ENCODE results near the gene ID4. TPM values are rescaled to one million over a fixed set of nuclear protein-coding genes. Genes with fewer than 3 reads are reported as not detected.

Gene ID4
- polyA plus RNA-seq, 1 experiment = 2.2 TPM

DNA sequence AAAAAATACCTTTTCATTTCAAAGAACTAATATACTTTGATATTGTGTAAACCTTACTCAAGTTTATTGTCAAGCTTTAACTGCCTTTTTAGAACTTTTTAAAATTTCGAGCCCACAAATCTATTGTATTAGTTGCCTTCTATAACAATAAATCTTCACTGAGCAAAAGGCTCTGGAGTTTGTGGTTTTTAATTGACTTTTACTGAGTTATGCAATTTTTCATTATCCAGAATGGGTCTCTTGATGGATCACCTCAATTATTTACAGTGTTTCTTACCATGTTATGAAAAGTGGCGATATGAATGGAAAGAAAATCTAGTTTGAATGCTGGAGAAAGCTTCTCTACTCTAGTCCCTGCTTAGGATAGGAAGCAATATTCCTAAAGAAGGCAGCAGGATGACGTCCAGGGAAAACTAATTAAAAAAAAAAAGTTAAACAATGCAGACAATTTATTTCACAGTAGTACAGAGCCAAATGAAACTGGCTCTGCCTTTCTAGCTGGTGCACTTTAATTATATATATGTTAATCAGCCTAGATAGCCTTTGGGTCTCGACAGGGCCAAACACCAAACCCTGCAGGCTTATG, 5.0 kb downstream of the ID4 start:
- ChIA-PET POLR2A (no interaction called here), CTCF (interaction anchor here (3.6 kb wide), 1 partner anchor 9 kb away, joined by 11 read pairs; no protein-coding TSS in a partner anchor)
- Histone ChIP-seq H3K27me3 (ENCODE audit: control insufficient read depth, insufficient read depth, low read length) (no peaks in the 10 kb centered on the region), H3K36me3 (ENCODE audit: control insufficient read depth, insufficient read depth, low read length) (no peaks in the 10 kb centered on the region), H3K4me3 (ENCODE audit: low read depth, low read length) (no peak overlapping the region)
- DNase-seq (ENCODE audit: low read depth) = no peak
- TF ChIP-seq, protein P1, sequence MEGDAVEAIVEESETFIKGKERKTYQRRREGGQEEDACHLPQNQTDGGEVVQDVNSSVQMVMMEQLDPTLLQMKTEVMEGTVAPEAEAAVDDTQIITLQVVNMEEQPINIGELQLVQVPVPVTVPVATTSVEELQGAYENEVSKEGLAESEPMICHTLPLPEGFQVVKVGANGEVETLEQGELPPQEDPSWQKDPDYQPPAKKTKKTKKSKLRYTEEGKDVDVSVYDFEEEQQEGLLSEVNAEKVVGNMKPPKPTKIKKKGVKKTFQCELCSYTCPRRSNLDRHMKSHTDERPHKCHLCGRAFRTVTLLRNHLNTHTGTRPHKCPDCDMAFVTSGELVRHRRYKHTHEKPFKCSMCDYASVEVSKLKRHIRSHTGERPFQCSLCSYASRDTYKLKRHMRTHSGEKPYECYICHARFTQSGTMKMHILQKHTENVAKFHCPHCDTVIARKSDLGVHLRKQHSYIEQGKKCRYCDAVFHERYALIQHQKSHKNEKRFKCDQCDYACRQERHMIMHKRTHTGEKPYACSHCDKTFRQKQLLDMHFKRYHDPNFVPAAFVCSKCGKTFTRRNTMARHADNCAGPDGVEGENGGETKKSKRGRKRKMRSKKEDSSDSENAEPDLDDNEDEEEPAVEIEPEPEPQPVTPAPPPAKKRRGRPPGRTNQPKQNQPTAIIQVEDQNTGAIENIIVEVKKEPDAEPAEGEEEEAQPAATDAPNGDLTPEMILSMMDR (IDR thresholded peaks at IDR 0.05; ENCODE audit: insufficient read depth, low read depth, low read length) = no peak

DNA sequence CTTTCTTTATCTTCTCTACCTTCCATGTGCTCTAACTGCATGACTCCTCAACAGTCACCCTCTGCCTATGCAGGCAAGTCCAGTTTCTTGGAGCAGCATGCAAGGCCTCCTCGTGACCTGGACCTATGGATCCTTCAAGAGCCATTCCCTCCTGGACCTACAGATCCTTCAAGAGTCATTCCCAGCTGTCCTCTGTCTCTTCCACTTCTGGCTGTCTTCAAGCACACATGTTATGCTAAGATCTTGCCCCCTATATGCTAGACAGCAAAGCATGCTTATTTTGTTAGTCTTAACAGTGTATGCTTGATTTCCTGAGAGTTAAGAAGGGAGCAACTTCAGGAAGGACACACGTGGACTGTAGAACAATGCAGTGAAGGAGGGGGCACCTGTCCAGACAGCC, 7.5 kb downstream of the ID4 start:
- DNase-seq (ENCODE audit: low read depth) = no peak
- no peak overlapping the region for H3K4me3 ChIP-seq (ENCODE audit: low read depth, low read length)
- H3K36me3 ChIP-seq (ENCODE audit: control insufficient read depth, insufficient read depth, low read length) = no peaks in the 10 kb centered on the region
- CTCF ChIA-PET = no interaction called here
- TF ChIP-seq, protein P1 (IDR thresholded peaks at IDR 0.05; ENCODE audit: insufficient read depth, low read depth, low read length) = no peak
- POLR2A ChIA-PET = no interaction called here
- H3K27me3 ChIP-seq (ENCODE audit: control insufficient read depth, insufficient read depth, low read length) = no peaks in the 10 kb centered on the region

DNA sequence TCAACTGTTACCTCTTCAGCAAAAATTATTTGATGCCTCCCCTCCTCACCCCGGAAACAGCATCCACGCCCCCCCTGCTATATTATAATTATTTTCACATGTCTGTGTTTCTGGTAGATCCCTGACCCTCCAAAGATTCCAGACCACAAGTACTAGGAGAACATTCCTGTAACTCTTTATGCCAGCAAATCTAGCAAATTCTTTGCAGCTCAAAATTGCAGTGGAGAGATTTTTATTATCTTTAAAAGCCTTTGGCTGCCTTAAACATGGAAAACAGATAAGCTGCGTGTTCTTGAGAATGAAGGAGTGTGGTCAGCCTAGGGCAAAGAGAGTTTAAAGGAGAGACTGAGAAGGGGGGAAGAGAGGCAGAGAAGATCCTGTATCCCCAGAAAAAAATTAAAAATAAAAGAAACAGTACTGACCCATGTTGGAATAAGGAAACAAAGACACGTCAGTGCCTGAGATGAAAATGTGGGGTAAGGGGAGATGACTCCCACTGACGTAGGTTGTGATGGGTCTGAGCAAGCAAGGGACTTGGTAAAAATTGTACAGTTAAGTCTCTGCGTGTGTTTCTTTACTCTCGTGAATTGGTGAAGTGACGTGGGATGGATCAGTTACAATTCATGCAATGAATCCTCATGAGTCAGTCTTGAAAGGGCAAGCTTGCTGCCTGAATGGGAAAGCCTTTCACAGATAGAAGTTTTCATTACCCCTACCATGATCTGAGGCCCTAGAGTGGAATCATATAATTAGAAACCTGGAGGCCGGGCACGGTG, 8.3 kb downstream of the ID4 start:
- CTCF ChIA-PET = no interaction called here
- no peak for DNase-seq (ENCODE audit: low read depth)

DNA sequence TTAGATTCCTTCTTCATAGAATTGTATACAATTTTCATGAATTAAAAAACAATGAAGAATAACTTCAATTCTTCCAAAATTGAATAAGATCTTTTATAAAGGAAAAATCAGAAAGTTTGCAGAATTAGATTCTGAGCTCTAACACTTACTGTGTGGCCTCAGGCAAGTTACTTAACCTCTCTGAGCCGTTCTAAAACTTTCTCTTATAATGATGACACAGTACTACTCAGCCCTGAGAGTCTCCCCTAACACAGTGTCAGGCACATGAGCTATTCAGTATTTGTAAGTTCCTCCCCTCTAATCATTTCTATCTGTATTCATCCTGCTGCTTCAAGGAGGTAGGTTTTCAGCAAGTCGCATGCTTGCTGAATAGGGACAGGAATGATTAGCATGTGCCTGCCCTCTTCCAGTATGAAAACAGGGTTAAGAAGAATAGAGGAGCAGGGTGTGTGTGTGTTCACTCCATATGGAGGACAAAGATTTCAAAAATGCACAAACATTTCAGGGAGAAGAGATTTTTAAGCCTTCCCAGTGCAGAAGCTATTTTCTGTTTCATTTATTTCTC, 11.4 kb downstream of the ID4 start:
- no peaks in the 10 kb centered on the region for H3K27me3 ChIP-seq (ENCODE audit: control insufficient read depth, insufficient read depth, low read length)
- no peak overlapping the region for H3K4me3 ChIP-seq (ENCODE audit: low read depth, low read length)
- H3K36me3 ChIP-seq (ENCODE audit: control insufficient read depth, insufficient read depth, low read length) = no peaks in the 10 kb centered on the region
- ChIA-PET POLR2A (no interaction called here), CTCF (interaction anchor here (1.0 to 1.1 kb wide), 2 partner anchors 10 to 481 kb away, joined by 3 read pairs; no protein-coding TSS in a partner anchor)
- DNase-seq (ENCODE audit: low read depth) = no peak
- TF ChIP-seq, protein P1 (IDR thresholded peaks at IDR 0.05; ENCODE audit: insufficient read depth, low read depth, low read length) = no peak

More for the DNA sequence above, 8.3 kb downstream of the ID4 start:
- TF ChIP-seq, protein P1 (IDR thresholded peaks at IDR 0.05; ENCODE audit: insufficient read depth, low read depth, low read length) = no peak
- H3K36me3 ChIP-seq (ENCODE audit: control insufficient read depth, insufficient read depth, low read length) = no peaks in the 10 kb centered on the region
- H3K4me3 ChIP-seq (ENCODE audit: low read depth, low read length) = no peak overlapping the region
- POLR2A ChIA-PET = no interaction called here
- no peaks in the 10 kb centered on the region for H3K27me3 ChIP-seq (ENCODE audit: control insufficient read depth, insufficient read depth, low read length)

DNA sequence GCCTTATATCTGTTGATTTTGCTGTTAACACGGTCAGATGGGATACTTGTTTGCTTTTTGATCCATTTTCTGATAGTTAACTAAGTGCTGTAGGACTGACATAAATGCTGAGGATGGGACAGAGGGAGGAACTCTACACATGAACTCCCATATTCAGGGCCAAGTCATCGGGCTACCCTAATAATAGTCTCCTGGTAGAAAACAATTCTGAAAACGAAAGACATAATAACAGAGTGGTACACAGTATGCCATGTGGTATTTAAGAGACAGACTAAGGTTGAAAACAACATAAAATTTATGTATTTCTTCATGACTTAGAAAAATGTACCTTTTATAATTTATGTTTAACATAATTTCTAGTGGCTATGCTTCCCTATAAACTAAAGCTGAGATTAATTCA, 12.0 kb downstream of the ID4 start:
- no peak overlapping the region for H3K4me3 ChIP-seq (ENCODE audit: low read depth, low read length)
- TF ChIP-seq, protein P1 (IDR thresholded peaks at IDR 0.05; ENCODE audit: insufficient read depth, low read depth, low read length) = no peak
- no peak for DNase-seq (ENCODE audit: low read depth)
- CTCF ChIA-PET = interaction anchor here (1.1 kb wide), 1 partner anchor 10 kb away, joined by 3 read pairs; no protein-coding TSS in a partner anchor
- POLR2A ChIA-PET = no interaction called here
- no peaks in the 10 kb centered on the region for H3K36me3 ChIP-seq (ENCODE audit: control insufficient read depth, insufficient read depth, low read length)
- no peaks in the 10 kb centered on the region for H3K27me3 ChIP-seq (ENCODE audit: control insufficient read depth, insufficient read depth, low read length)
